AG04449 (cell line): ENCODE data around the gene CD44.

Experiments used
- CTCF ChIA-PET: fragments of 350-600 bp; formaldehyde crosslinking; extraction: SDS; loops from one replicate; lab custom pipeline; 2021; ENCODE audit warnings: antibody characterized with exemption; lab: Yijun Ruan, JAX
- POLR2A ChIA-PET: fragments of 400-600, 350-600 bp; formaldehyde crosslinking; extraction: SDS; loops from one replicate; lab custom pipeline; 2020; ENCODE audit warnings: antibody characterized with exemption, inconsistent platforms; lab: Yijun Ruan, JAX
- DNase-seq: peaks from one replicate; pipeline ENCODE4 v3.0.0-alpha.2; 2010; ENCODE audit warnings: low read depth, low spot score
- H3K4me3 ChIP-seq: 2 replicates; pipeline ENCODE4 v1.5.1; 2011; ENCODE audit warnings: low read depth, mild to moderate bottlenecking, control low read depth, low read length
- TF ChIP-seq, protein P1 (sequence below): IDR thresholded peaks from one replicate; pipeline ENCODE4 v1.5.1; 2011; ENCODE audit warnings: mild to moderate bottlenecking, moderate library complexity, low read length, control low read depth, inconsistent platforms; ENCODE audit not compliant: insufficient read depth; ENCODE audit errors: missing control alignments

CD44 gene

DNA sequence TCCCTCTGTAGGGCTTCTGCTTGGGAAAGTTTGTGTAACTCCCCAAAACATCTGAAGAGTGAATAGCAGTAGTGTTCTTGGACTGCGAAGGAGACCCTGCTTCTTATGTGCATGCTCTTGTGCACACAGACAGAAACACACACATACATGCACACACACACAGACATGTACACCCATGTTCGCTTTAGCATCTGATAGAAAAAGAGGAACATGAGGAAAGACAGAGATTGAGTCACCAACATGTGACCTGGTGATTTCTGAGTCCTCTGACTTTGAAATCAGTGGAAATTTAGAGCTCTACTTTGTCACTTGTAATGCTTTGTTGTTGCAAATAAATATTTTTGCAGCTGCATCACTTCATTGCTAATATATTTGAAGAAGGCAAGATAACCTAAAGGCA, 23.8 kb downstream of the CD44 start:
- TF ChIP-seq, protein P1, sequence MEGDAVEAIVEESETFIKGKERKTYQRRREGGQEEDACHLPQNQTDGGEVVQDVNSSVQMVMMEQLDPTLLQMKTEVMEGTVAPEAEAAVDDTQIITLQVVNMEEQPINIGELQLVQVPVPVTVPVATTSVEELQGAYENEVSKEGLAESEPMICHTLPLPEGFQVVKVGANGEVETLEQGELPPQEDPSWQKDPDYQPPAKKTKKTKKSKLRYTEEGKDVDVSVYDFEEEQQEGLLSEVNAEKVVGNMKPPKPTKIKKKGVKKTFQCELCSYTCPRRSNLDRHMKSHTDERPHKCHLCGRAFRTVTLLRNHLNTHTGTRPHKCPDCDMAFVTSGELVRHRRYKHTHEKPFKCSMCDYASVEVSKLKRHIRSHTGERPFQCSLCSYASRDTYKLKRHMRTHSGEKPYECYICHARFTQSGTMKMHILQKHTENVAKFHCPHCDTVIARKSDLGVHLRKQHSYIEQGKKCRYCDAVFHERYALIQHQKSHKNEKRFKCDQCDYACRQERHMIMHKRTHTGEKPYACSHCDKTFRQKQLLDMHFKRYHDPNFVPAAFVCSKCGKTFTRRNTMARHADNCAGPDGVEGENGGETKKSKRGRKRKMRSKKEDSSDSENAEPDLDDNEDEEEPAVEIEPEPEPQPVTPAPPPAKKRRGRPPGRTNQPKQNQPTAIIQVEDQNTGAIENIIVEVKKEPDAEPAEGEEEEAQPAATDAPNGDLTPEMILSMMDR, result no peak
- no peak for DNase-seq
- ChIA-PET POLR2A (interaction anchor here (0.8 kb wide), 1 partner anchor 23 kb away, joined by 4 read pairs; no protein-coding TSS in a partner anchor), CTCF (interaction anchor here (0.7 to 1.9 kb wide), 8 partner anchors 9 to 323 kb away, joined by 3 to 7 read pairs (median 4); no protein-coding TSS in a partner anchor)
- no peak overlapping the region for H3K4me3 ChIP-seq

GRCh38 chr11:35163209-35163608, 24.2 kb downstream of the CD44 start:
- no peak for DNase-seq
- POLR2A ChIA-PET, result interaction anchor here (0.8 to 0.9 kb wide), 2 partner anchors 23 to 103 kb away, joined by 3 to 4 read pairs; no protein-coding TSS in a partner anchor
- TF ChIP-seq, protein P1, result no peak
- CTCF ChIA-PET, result interaction anchor here (0.7 to 1.9 kb wide), 13 partner anchors 9 to 323 kb away, joined by 3 to 7 read pairs (median 3); no protein-coding TSS in a partner anchor
- no peak overlapping the region for H3K4me3 ChIP-seq

GRCh38 chr11:35163702-35164496, 24.9 kb downstream of the CD44 start:
- POLR2A ChIA-PET, result interaction anchor here (0.9 kb wide), 1 partner anchor 103 kb away, joined by 3 read pairs; no protein-coding TSS in a partner anchor
- DNase-seq, result no peak
- CTCF ChIA-PET, result interaction anchor here (0.8 to 1.9 kb wide), 12 partner anchors 10 to 322 kb away, joined by 3 to 7 read pairs (median 4); no protein-coding TSS in a partner anchor
- TF ChIP-seq, protein P1, result no peak
- no peak overlapping the region for H3K4me3 ChIP-seq

DNA sequence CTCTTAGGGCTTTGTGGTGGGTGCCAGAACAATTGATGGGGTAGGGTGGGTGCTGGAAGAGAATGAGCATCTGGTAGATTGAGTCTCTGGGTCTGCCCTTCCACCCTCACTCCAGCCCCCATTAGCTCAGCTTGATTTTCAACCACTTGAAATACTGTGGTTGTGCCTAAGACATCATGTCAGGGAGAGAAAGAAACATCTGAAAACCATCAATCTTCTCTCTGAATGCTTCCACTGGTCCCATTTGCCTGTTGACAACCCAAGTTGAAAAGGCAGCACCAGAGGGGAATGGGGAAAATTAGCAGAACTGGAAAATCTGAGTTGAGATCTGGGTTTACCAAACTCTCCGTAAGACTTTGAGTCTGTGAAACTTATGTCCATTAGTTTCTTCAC, 26.1 kb downstream of the CD44 start:
- CTCF ChIA-PET, result interaction anchor here (1.6 to 3.9 kb wide), 2 partner anchors 13 to 14 kb away, joined by 6 to 11 read pairs; no protein-coding TSS in a partner anchor
- POLR2A ChIA-PET, result interaction anchor here (0.9 kb wide), 1 partner anchor 26 kb away, joined by 3 read pairs; no protein-coding TSS in a partner anchor
- no peak overlapping the region for H3K4me3 ChIP-seq
- no peak for DNase-seq
- TF ChIP-seq, protein P1, result no peak

DNA sequence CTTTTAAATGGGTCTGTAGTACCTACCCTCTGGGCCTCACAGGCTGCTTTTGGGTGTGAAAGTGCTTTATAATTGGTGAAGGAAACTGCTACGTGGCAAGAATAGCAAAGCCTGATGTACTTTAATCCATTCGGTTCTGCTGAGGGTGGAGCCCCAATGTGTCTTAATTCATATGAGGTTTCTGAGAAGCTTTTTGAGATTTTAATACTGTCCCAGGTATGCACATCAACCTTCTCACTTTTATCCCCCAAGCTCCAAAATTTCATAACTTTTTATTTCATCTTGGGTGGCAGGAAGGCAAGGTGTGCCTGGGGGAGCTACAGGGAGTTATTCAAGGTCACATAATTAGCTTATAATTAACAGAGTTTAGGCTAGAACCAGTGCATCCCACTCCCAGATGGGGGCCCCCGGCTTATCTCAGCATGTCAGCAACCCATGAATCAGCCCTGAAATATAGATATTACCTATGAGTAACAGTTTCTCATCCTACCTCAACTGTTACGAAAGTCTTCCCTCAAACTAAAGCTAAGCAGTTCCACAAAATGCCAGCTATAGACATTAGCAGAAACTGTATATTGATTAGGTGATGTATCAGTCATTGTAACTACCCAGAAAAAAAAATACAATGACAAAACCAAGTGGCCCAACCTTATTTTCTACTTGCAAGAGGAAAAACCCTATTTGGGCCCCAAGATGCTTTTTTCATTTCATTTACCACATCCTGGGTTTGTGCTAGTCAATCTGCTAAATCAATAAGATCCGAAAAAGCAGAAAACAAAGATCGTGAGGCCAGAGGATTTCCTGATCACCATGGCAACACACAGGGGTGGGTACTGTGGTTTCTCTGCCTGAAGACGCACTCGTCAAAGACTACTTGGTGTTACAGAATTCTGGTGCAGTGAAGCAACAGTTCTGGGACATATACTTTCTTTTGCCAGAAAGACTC, 26.7 kb downstream of the CD44 start:
- TF ChIP-seq, protein P1, result no peak
- no peak for DNase-seq
- no peak overlapping the region for H3K4me3 ChIP-seq
- ChIA-PET POLR2A (interaction anchor here (0.5 to 1.5 kb wide), 7 partner anchors 8 to 243 kb away, joined by 3 to 5 read pairs (median 4); no protein-coding TSS in a partner anchor), CTCF (interaction anchor here (0.7 to 3.9 kb wide), 5 partner anchors 13 to 239 kb away, joined by 3 to 11 read pairs (median 3); no protein-coding TSS in a partner anchor)
